Lung (tissue), 12 donors: Measurements from ENCODE around the gene TNK2. TPM values are rescaled to one million over a fixed set of nuclear protein-coding genes. Genes with fewer than 3 reads are reported as not detected.

ENCODE experiments used
- ATAC-seq: fragments of 200-7000 bp; cut with Tn5 transposase; one replicate; pipeline ENCODE4 v1.9.1; 2020; ENCODE audit warnings: moderate number of reproducible peaks; ENCODE audit not compliant: insufficient read depth, low FRiP score
- DNase-seq, 3 donors: peaks; one replicate each; pipeline ENCODE4 v3.0.0-alpha.2; 2013 to 2017
- H3K27ac ChIP-seq, 2 donors: one replicate each; pipeline ENCODE4 v1.5.1; 2013; ENCODE audit warnings: mild to moderate bottlenecking in 2 of 2, moderate library complexity in 2 of 2, control low read depth in 1 of 2, inconsistent platforms in 1 of 2, low read depth in 1 of 2, low read length in 1 of 2
- H3K27me3 ChIP-seq, 3 donors: one replicate each; pipeline ENCODE4 v1.5.1; 2013; ENCODE audit warnings: low read length in 2 of 3; ENCODE audit not compliant: control insufficient read depth in 3 of 3, insufficient read depth in 3 of 3
- H3K36me3 ChIP-seq, 4 donors: one replicate each; pipeline ENCODE4 v1.5.1; 2013; ENCODE audit warnings: low read length in 4 of 4, mild to moderate bottlenecking in 1 of 4, moderate library complexity in 1 of 4; ENCODE audit not compliant: control insufficient read depth in 4 of 4, insufficient read depth in 4 of 4
- H3K4me1 ChIP-seq, 5 donors: one replicate each; pipeline ENCODE4 v1.5.1; 2013; ENCODE audit warnings: low read length in 5 of 5, mild to moderate bottlenecking in 2 of 5, moderate library complexity in 1 of 5; ENCODE audit not compliant: control insufficient read depth in 5 of 5, insufficient read depth in 5 of 5
- H3K4me3 ChIP-seq: one replicate; pipeline ENCODE4 v1.5.1; 2013; ENCODE audit warnings: mild to moderate bottlenecking, control low read depth, moderate library complexity
- H3K9ac ChIP-seq, 2 donors: one replicate each; pipeline ENCODE4 v1.5.1; 2013; ENCODE audit warnings: low read length in 2 of 2, control low read depth in 1 of 2; ENCODE audit not compliant: insufficient read depth in 1 of 2
- H3K9me3 ChIP-seq, 4 donors: one replicate each; pipeline ENCODE4 v1.5.1; 2013; ENCODE audit warnings: low read length in 3 of 4, mild to moderate bottlenecking in 1 of 4, moderate library complexity in 1 of 4; ENCODE audit not compliant: control insufficient read depth in 4 of 4, insufficient read depth in 3 of 4
- WGBS, 2 donors: extraction: QIAGEN DNeasy Blood & Tissue Kit; methylation state at CpG; one replicate each; pipeline ENCODE4 v1.1.7; 2013; 5-methylcytosine and 5-hydroxymethylcytosine counted together
- polyA plus RNA-seq, 2 donors: library from polyadenylated mRNA; stranded (reverse); fragments of 200-250 nt; gene quantifications; one replicate each; pipeline ENCODE4 v1.2.1, GENCODE V29; 2013
- total RNA-seq, 2 donors: library from RNA; depleted of rRNA in 1 of 2; stranded (reverse); fragments of >200 nt in 1 of 2; gene quantifications; one replicate each; pipeline ENCODE4 v1.2.1, GENCODE V29; 2014 to 2021
- TF ChIP-seq, protein P1 (sequence below): IDR thresholded peaks from 2 replicates; pipeline ENCODE4 v1.5.1; 2012; ENCODE audit warnings: mild to moderate bottlenecking; ENCODE audit errors: control extremely low read depth, extremely low read depth
- donor health status: control.
- donor health status: control.
- donor health status: Bipolar disorder and iron deficiency.
- donor health status: healthy.
- donor health status: DM: yes; HTN: yes; CAD: no.

Gene TNK2
- total and polyA plus RNA-seq, 4 donors = 15.0 to 63.5 (median 35.6) TPM

DNA sequence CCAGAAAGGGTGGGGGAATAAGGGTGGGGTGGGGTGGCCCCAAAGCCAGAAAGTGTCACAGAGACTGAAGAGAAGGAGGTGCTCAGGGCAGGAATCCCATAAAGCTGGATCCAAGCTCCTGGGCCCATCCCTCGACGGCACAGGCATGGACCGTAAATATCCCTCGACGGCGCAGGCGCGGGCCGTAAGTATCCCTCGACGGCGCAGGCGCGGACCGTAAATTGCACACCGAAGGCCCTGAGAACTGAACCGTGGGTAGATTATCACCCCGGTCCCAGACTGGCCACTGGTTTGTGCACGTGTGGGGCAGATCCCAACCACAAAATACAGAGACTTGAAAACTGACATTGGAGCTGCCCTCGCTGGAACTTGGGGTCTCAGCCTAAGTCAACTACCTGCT is 55.3 kb downstream of the TNK2 start:
- Histone ChIP-seq H3K9me3 (no peaks in the 10 kb centered on the region), H3K9ac (no peak overlapping the region), H3K27me3 (peaks cover 0 to 4% (median 0%) of the 10 kb centered on the region in 3 donors), H3K4me3 (no peak overlapping the region), H3K4me1 (peaks cover 0 to 3% (median 0%) of the 10 kb centered on the region in 5 donors), H3K27ac (no peak overlapping the region), H3K36me3 (no peaks in the 10 kb centered on the region)
- TF ChIP-seq, protein P1, sequence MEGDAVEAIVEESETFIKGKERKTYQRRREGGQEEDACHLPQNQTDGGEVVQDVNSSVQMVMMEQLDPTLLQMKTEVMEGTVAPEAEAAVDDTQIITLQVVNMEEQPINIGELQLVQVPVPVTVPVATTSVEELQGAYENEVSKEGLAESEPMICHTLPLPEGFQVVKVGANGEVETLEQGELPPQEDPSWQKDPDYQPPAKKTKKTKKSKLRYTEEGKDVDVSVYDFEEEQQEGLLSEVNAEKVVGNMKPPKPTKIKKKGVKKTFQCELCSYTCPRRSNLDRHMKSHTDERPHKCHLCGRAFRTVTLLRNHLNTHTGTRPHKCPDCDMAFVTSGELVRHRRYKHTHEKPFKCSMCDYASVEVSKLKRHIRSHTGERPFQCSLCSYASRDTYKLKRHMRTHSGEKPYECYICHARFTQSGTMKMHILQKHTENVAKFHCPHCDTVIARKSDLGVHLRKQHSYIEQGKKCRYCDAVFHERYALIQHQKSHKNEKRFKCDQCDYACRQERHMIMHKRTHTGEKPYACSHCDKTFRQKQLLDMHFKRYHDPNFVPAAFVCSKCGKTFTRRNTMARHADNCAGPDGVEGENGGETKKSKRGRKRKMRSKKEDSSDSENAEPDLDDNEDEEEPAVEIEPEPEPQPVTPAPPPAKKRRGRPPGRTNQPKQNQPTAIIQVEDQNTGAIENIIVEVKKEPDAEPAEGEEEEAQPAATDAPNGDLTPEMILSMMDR = no peak
- ATAC-seq (no peak), DNase-seq (no peak)
- WGBS, 2 donors = 95 to 97% methylated on average over 20 of the region's 20 CpGs

DNA sequence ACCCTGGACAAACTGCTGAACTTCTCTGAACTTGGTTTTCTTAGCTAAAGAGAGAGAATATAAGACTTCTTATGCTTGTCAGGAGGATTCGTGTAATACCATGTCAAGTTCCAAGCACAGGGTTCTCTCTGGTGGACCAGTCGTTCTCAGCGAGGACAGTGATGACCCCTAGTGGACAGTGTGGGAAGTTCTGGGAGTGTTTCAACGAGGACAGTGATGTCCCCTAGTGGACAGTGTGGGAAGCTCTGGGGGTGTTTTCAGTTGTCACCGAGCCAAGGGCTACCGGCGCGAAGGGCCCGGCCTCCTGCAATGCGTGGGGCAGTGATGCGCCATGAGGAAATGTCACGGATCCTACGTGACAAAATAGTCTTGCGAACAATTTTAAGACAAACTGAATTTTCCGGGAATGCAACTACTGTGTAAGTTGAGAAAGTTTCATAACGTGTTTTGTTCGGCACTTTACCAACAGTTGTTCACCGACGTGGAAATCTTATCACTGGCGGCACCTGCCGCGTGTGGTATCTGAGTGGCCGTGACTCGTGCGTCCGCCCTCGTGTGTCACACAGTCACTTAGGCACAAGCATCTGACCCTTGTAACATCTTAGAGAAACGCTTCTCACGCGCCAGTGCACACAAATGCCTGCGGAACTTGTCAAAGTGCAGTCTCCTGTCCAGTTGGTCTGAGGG is 57.4 kb downstream of the TNK2 start:
- DNase-seq = peak; percentile 91 to 95 (median 94)
- 16 to 19% methylated on average over 31 of the region's 31 CpGs for WGBS, 2 donors
- Histone ChIP-seq H3K27me3 (peaks cover 0 to 12% (median 0%) of the 10 kb centered on the region in 3 donors), H3K27ac (no peak overlapping the region), H3K9me3 (no peaks in the 10 kb centered on the region), H3K4me3 (no peak overlapping the region), H3K4me1 (peaks cover 0 to 3% (median 2%) of the 10 kb centered on the region in 5 donors), H3K36me3 (no peaks in the 10 kb centered on the region), H3K9ac (peak overlapping the region in 1 of 2 donors; percentile 23)
- TF ChIP-seq, protein P1 = peak; percentile 100
- ATAC-seq = peak; percentile 96

DNA sequence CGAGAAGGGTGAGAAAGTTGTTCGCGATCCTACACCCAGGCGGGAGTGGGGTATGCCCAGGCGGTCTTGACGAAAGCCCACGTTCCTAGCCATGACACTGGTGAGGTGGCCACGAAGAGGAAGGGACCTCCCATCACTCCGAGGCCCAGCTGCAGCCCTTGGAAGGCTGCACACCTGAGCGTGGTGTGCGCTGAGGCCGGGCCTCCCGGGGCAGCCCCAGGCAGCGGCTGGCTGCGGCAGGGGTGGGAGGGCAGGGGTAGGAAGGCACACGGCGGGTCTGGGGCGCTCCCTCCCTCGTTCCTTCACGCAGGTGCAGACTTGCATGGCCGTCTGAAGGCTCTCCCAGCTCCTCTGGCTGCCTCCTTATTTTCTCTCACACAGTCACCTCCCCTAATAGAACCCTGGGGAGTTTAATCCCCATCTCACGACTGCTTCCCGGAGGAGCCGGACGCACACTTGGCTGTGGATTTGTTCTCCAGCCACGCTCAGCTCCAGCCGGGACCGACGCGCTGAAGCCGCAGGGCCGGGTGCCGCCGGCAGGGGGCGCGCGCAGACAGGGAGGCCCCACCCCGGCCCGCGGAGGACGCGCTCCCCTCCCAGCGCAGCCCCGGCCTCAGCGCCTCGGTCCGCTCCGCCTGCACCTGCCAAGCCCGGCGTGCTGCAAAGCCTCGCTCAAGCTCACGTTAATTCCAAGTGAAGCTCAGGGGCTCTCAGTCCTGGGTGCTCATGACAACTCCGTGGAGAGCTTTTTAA is 58.9 kb downstream of the TNK2 start:
- Histone ChIP-seq H3K4me3 (no peak overlapping the region), H3K9me3 (no peaks in the 10 kb centered on the region), H3K9ac (no peak overlapping the region), H3K4me1 (peaks cover 0 to 3% (median 2%) of the 10 kb centered on the region in 5 donors), H3K36me3 (no peaks in the 10 kb centered on the region), H3K27me3 (peaks cover 0 to 15% (median 0%) of the 10 kb centered on the region in 3 donors), H3K27ac (no peak overlapping the region)
- WGBS, 2 donors = 86 to 90% methylated on average over 53 of the region's 53 CpGs
- ATAC-seq (no peak), DNase-seq (no peak)
- TF ChIP-seq, protein P1 = peak; percentile 30
